CD4-positive, alpha-beta T cell treated with Interferon alpha-2 for 1 hour (primary cell): Measurements from ENCODE around the gene MPL.

Source experiments
- DNase-seq, 2 donors: peaks; one replicate each; pipeline ENCODE4 v3.0.0-alpha.2; 2020 to 2022

The MPL gene

GRCh38 chr1:43327549-43328292 is 9.9 kb upstream of the MPL start:
- DNase-seq = no peak

DNA sequence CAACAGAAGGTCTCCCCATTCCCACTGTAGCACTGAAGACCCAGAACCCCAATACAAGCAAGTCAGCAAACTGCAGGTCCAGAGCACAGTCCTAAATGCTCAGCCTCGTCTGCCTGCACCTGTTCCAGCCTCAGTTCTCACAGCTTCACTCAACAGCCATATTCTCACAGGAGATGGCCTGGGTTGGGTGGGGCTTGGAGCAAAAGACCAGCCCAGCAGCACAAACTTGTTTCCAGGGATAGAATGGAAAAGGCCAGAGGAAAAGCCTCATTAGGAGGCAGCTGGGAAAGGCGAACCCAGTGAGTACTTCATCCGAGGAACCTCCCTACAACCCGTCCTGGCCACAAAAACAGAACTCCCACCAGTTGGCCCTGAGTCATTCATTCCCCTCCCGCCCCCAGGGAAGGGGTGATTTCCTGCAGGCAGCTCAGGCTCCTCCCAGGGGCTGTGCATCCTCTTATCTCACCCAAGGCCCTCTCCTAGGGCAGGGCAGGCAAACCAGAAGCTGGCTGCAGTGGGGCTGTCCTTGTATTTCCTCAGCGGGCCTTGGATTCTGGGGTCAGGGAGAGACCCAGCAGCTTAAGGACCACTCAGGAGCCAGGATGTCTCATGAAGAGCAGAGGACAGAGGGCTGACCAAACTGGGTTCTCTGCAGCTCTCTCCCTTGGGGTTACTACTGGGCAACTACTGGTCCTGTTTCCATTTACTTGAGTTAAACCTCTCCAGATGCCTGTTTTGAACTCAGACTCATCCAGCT is 7.4 kb upstream of the MPL start:
- peak in 1 of 2 donors; percentile 24 for DNase-seq

GRCh38 chr1:43331688-43332087 is 5.9 kb upstream of the MPL start:
- no peak for DNase-seq

DNA sequence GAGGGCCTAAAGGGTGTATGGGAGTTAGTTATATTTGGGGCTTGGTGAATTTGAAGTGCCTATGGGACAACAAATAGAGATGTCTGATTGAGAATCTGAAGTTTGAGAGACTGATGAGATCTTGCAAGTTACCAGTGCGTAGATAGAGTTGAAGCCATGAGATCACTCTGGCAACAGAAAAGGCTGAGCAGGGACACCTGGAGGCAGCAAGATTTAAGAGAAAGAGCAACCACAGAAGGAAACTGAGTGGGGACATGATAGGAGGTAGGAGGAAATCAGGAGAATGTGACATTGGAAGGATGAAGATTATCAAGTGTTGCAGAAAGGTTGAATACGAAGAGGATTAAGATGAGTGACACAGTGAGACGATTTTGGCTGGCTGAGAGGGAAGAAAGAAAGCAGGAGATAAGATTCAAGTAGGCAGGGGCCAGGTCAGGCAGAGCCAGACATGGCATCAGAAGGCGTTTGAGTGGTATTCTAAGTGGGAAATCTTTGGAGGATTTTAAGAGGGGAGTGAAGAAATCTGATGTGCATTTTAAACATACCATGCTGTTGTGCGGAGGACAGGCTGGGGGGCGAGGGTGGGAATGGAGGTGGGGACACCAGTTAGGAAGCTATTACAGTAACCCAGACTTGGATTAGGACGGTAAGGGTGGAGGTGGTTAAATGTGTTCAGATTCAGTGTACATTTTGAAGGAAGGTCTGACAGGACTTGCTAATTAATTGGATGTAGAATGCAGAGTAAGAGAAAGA is 3.0 kb upstream of the MPL start:
- DNase-seq = no peak

- no peak for DNase-seq
These were observed 383 bp downstream of the MPL start for GRCh38 chr1:43338001-43338400.

- DNase-seq = no peak
These were observed 2.1 kb downstream of the MPL start for GRCh38 chr1:43339584-43340232.

DNA sequence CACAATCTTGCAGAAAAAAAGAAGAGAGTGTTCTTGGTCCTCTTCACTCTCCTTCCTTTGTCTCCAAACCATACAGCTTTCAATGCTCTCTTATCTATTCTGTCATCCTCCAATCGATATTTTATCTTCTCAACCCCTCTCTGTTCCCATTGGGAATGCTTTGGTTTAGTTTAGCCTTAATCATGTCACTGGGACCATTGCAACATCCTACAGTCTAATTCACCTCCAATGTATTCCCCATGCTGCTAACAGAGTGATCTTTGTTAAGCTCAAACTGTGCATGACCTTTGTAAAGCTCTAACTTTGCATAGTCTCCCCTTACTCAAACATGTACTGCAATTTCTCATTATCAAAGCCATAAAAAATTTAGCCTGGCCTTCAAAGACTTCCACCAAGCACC is 2.9 kb downstream of the MPL start:
- no peak for DNase-seq

- DNase-seq = no peak
These were observed 6.7 kb downstream of the MPL start for GRCh38 chr1:43344267-43344850.

DNA sequence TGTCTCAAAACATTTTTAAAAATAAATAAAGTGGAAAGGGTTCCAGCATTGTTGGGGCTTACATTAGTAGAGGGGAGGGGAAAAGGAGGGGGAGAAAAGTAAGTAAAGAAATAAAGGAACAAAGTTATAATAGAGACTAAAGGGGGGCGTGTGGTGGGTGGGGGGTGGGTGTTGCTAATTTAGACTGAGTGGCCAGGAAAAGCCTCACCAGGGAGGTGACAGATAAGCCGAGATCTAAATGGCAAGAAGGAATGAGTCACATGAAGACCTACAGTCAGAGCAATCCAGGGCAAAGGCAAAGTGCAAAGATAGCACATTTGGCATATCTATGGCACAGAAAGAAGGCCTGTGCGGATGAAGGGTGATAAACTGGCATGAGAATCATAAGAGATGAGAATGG is 7.5 kb downstream of the MPL start:
- DNase-seq = no peak

GRCh38 chr1:43346636-43347035 is 9.0 kb downstream of the MPL start:
- no peak for DNase-seq

DNA sequence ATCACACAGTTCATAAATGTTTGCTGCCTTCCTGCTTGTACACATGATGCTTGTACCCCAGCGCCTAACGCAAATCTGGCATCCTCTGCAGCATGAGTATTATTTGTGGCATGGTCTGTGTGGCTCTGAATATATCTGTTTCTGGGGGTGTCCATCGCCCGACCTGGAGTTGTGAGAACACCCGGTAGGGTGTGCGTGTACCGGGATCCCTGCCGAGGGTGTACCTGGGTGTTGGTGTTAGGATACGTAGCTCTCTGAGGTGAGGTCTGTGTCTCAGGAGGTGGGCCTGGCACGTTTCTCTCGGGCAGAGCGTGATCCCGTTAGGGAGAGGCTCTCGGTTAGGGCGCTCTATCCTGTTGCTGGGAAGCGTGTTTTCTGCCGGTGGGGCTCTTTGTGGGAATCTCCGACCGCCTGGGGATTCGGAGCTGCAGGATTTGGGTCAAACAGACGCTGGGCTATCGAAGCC is 10.8 kb downstream of the MPL start:
- DNase-seq = no peak

DNA sequence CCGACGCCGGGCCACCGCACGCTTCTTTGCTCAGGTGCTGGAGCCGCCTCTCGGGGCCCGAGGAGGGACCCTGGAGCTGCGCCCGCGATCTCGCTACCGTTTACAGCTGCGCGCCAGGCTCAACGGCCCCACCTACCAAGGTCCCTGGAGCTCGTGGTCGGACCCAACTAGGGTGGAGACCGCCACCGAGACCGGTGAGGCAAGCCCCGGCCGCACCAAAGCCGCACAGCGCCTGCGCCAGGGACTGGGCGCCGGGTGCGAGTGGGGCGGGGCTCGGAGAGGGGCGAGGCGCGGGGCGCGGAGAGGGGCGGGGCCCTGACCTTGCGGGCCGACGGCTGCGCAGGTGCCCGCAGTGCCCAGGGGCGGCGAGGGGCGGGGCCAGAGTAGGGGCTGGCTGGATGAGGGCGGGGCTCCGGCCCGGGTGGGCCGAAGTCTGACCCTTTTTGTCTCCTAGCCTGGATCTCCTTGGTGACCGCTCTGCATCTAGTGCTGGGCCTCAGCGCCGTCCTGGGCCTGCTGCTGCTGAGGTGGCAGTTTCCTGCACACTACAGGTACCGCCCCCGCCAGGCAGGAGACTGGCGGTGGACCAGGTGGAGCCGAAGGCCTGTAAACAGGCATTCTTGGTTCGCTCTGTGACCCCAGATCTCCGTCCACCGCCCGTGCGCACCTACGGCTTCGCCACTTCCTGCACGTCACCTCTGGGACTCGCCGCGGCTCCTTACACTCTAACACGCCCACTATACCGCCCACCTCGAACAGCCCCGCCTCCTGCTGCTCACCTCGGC is 11.4 kb downstream of the MPL start:
- DNase-seq = peak; percentile 85 to 90

- DNase-seq = no peak
These were observed 12.1 kb downstream of the MPL start for GRCh38 chr1:43349594-43350306.

DNA sequence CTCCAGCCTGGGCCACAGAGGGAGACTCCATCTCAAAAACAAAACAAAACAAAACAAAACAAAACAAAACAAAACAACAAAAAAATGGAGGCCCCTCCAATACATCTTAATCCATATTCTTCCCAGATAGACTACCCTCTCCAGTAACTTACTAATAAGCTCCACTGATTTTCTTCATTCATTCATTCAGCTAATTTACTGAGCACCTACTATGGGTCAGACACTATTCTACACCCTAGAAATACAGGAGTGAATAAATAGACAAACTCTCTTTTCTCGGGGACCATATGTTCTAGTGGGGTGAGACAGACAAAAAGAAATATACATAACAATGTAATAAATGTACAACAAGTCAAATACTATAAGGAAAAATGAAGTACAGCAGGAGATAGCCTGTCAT is 13.4 kb downstream of the MPL start:
- no peak for DNase-seq

GRCh38 chr1:43351421-43352350 is 14.1 kb downstream of the MPL start:
- no peak for DNase-seq

DNA sequence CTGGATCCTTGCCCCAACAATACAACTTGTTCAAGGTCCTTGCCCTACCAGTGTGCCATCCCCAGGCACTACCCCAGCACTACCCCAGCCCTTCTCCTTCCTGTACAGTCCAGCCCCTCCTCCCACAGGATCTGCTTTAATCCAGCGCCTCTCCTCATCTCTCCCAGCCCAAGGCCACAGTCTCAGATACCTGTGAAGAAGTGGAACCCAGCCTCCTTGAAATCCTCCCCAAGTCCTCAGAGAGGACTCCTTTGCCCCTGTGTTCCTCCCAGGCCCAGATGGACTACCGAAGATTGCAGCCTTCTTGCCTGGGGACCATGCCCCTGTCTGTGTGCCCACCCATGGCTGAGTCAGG is 14.7 kb downstream of the MPL start:
- no peak for DNase-seq

DNA sequence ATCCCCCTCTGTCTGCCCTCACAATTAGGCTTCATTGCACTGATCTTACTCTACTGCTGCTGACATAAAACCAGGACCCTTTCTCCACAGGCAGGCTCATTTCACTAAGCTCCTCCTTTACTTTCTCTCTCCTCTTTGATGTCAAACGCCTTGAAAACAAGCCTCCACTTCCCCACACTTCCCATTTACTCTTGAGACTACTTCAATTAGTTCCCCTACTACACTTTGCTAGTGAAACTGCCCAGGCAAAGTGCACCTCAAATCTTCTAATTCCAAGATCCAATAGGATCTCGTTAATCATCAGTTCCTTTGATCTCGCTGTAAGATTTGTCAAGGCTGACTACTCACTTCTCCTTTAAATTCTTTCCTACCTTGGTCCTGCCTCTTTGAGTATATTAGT is 15.3 kb downstream of the MPL start:
- DNase-seq = no peak

GRCh38 chr1:43354471-43354870 is 16.9 kb downstream of the MPL start:
- no peak for DNase-seq

GRCh38 chr1:43354936-43355335 is 17.3 kb downstream of the MPL start:
- no peak for DNase-seq

- DNase-seq = no peak
These were observed 19.6 kb downstream of the MPL start for GRCh38 chr1:43357251-43357650.
